Activated CD8-positive, alpha-beta T cell treated with anti-CD3 and anti-CD28 coated beads, Interleukin-2, amount 10 ng/mL, durations not matched to agents 7 days and 5 days (primary cell): Measurements from ENCODE around the gene SP140. TPM values are rescaled to one million over a fixed set of nuclear protein-coding genes. Genes with fewer than 3 reads are reported as not detected.
A peak's percentile ranks its signal among the peaks of the same experiment; 100 is the strongest.
"Not testable (repeated sequence)": the region's sequence is repeated elsewhere in the genome, so short reads cannot be mapped to it uniquely, and the experiment has no call there.

Experiments used
- ATAC-seq: fragments of 150-1000 bp; cut with Tn5 transposase; one replicate; pipeline ENCODE4 v1.10.0; 2021; ENCODE audit warnings: moderate library complexity
- CTCF ChIA-PET: fragments of 350-600 bp; sonication (Branson Sonifier 250); formaldehyde crosslinking; loops from one replicate; lab custom pipeline; 2021; ENCODE audit warnings: antibody characterized with exemption; lab: Charles Lee
- POLR2A ChIA-PET: fragments of 350-600 bp; sonication (Branson Sonifier 250); formaldehyde crosslinking; loops from one replicate; lab custom pipeline; 2021; ENCODE audit warnings: antibody characterized with exemption; lab: Charles Lee
- DNase-seq: peaks from one replicate; pipeline ENCODE4 v3.0.0-alpha.2; 2020
- H3K27ac Mint-ChIP-seq: one replicate; pipeline ENCODE4 v1.8.0; 2021; ENCODE audit warnings: mild to moderate bottlenecking, mixed read lengths
- H3K27me3 Mint-ChIP-seq: one replicate; pipeline ENCODE4 v1.8.0; 2021; ENCODE audit warnings: low read depth, mixed read lengths
- H3K36me3 Mint-ChIP-seq: one replicate; pipeline ENCODE4 v1.8.0; 2021; ENCODE audit warnings: low read depth, mixed read lengths
- H3K4me1 Mint-ChIP-seq: one replicate; pipeline ENCODE4 v1.8.0; 2021; ENCODE audit warnings: low read depth, mixed read lengths
- H3K4me3 Mint-ChIP-seq: one replicate; pipeline ENCODE4 v1.8.0; 2021; ENCODE audit warnings: mild to moderate bottlenecking, mixed read lengths
- H3K9me3 Mint-ChIP-seq: one replicate; pipeline ENCODE4 v1.8.0; 2022; ENCODE audit warnings: mixed read lengths; ENCODE audit not compliant: insufficient read depth
- total RNA-seq, 2 experiments: library from RNA; stranded (reverse); gene quantifications; one replicate each; pipeline ENCODE4 v1.2.3, GENCODE V29; 2021

The SP140 gene
- total RNA-seq, 2 experiments from 2014 or later, result 57.5 to 58.3 TPM

DNA sequence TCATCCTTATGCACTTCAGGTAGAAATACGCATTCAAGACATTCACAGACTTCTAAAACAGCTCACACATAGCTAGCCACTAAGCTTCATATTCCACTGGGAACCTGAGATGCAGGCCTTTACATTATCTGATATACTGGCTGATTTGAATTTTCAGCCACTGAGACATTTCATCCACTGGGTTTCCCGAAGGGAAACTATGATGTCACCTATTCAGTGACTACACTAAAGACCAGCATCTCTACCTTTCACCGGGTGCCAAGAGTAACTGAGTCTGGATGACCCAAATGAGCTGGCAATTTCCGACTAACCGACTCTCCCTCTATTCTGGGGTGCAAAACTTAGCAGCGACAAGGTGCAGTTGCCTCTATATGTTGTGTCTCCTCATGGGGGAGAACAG, 69.7 kb downstream of the SP140 start:
- Mint-ChIP-seq H3K36me3 (peaks cover 87% of the 10 kb centered on the region), H3K4me3 (no peak overlapping the region), H3K9me3 (peaks cover 5% of the 10 kb centered on the region), H3K27ac (no peak overlapping the region), H3K27me3 (no peaks in the 10 kb centered on the region), H3K4me1 (peaks cover 13% of the 10 kb centered on the region)
- ChIA-PET POLR2A (no interaction called here), CTCF (interaction anchor here (0.6 kb wide), 1 partner anchor 495 kb away, joined by 3 read pairs; no protein-coding TSS in a partner anchor)
- DNase-seq, result no peak
- ATAC-seq, result no peak

DNA sequence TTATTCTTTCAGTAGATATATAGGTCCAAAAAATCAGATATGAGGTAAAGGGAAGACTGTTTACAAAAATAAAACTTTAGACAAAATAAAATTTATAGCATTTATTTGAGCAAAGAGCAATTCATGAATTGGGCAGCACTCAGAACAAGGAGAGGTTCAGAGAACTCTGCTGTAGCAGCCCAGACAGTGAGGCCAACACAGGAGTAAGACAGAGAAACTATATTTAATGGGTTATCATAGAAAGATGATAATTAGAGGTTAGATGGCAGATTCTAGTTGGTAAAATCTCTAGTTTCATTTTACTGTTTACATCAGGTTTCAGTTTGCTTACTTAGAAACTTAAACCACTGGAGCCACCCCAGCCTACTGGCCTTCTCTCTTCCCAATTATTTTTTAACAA, 71.4 kb downstream of the SP140 start:
- Mint-ChIP-seq H3K4me3 (no peak overlapping the region), H3K27ac (no peak overlapping the region), H3K4me1 (peaks cover 13% of the 10 kb centered on the region), H3K9me3 (peaks cover 15% of the 10 kb centered on the region), H3K27me3 (no peaks in the 10 kb centered on the region), H3K36me3 (peaks cover 90% of the 10 kb centered on the region)
- ATAC-seq (no peak), DNase-seq (no peak)
- CTCF ChIA-PET, result interaction anchor here (1.5 kb wide), 1 partner anchor 91 kb away, joined by 3 read pairs; no protein-coding TSS in a partner anchor
- POLR2A ChIA-PET, result no interaction called here

DNA sequence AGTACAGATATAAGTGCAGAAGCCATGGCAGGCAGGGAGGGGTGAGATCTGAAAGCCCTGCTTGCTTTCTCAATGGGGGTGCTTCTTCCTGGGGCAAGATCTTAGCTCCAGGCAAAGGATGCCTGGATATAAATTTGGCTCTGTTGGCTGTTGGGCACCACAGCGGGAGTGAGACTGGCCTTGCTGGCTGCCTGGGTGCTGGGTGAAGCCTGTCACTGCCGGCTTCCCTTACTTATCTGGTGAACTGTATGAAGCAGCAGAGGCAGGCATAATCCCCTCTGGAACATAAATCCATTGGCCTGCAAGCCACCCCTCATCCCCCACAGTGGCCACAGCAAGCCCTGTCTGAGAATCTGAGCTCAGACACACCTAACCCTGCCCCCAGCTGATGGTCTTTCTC, 74.1 kb downstream of the SP140 start:
- ChIA-PET CTCF (no interaction called here), POLR2A (interaction anchor here (0.6 kb wide), 1 partner anchor 147 kb away, joined by 3 read pairs; no protein-coding TSS in a partner anchor)
- ATAC-seq, result no peak
- no peak overlapping the region for H3K4me3 Mint-ChIP-seq
- H3K27ac Mint-ChIP-seq, result no peak overlapping the region
- H3K9me3 Mint-ChIP-seq, result peaks cover 31% of the 10 kb centered on the region
- H3K27me3 Mint-ChIP-seq, result no peaks in the 10 kb centered on the region
- no peak for DNase-seq
- peaks cover 92% of the 10 kb centered on the region for H3K36me3 Mint-ChIP-seq
- peaks cover 13% of the 10 kb centered on the region for H3K4me1 Mint-ChIP-seq

DNA sequence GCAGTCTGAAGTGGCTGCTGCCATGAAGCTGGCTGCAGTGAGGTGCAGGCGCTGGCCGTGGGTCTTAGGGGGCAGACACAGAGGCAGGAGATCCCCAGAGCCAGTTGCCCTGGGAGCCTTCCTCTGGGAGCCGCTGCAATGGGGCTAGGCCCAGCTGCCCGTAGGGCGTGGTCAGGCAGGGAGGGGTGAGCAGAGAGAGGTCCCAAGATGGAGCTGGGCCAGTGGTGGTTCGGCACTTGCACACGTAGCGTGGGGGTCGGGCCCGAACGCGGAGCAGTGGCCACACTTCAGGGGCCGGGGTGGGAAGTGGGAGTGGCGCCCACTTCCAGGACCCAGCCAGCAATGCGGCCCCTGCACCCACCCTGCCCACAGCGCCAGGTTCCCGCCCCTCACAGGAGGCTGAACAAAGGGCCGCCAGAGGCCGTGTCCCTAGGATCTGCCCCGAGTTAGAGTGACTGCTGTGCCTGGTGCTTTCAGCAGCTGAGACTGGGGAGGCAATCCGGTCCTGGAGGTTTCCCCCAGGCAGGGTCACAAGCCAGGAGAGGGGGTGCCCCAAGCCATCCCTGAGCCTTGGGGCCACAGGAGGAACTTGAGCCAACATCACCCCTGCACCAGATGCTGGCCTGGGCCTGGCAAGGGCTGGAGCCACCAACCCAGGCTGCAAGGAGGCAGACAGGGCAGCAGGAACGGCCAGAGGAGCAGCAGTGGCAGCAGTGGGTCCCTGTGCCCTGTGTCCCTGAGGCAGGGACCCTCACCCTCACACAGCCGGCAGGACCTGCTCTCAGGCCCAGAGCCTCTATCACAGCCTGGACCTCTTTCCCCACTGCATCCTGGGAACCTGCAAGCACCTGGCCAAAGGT, 80.1 kb downstream of the SP140 start:
- ChIA-PET CTCF (no interaction called here), POLR2A (interaction anchor here (1.1 kb wide), 1 partner anchor 21 kb away, joined by 3 read pairs; no protein-coding TSS in a partner anchor)
- peaks cover 27% of the 10 kb centered on the region for H3K9me3 Mint-ChIP-seq
- H3K4me3 Mint-ChIP-seq, result no peak overlapping the region
- peaks cover 57% of the 10 kb centered on the region for H3K36me3 Mint-ChIP-seq
- ATAC-seq, result no peak
- no peak overlapping the region for H3K27ac Mint-ChIP-seq
- no peak for DNase-seq
- H3K4me1 Mint-ChIP-seq, result peaks cover 3% of the 10 kb centered on the region
- H3K27me3 Mint-ChIP-seq, result no peaks in the 10 kb centered on the region

DNA sequence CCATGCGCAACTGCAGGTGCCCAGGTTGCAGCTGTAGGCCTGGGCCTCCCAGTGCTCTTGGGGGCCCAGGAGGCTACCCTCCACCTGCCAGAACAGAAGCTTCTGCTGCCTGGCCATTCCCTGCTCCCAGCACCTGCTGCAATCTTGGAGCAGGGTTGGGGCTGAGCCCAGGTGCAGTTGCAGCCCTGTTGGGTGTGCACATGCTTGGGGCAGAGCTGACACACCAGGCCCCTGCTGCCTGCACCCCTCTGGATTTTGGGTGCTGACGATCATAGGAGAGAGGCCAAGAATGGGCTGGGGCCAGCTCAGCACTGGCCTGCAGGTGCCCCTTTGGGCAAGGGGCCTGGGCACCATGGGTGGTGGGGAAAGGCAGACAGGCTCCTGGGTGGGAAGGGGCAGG, 80.9 kb downstream of the SP140 start:
- no peak overlapping the region for H3K27ac Mint-ChIP-seq
- CTCF ChIA-PET, result no interaction called here
- ATAC-seq (no peak), DNase-seq (no peak)
- peaks cover 20% of the 10 kb centered on the region for H3K9me3 Mint-ChIP-seq
- peaks cover 4% of the 10 kb centered on the region for H3K4me1 Mint-ChIP-seq
- POLR2A ChIA-PET, result interaction anchor here (1.1 kb wide), 1 partner anchor 20 kb away, joined by 3 read pairs; no protein-coding TSS in a partner anchor
- no peaks in the 10 kb centered on the region for H3K27me3 Mint-ChIP-seq
- peaks cover 50% of the 10 kb centered on the region for H3K36me3 Mint-ChIP-seq
- no peak overlapping the region for H3K4me3 Mint-ChIP-seq

DNA sequence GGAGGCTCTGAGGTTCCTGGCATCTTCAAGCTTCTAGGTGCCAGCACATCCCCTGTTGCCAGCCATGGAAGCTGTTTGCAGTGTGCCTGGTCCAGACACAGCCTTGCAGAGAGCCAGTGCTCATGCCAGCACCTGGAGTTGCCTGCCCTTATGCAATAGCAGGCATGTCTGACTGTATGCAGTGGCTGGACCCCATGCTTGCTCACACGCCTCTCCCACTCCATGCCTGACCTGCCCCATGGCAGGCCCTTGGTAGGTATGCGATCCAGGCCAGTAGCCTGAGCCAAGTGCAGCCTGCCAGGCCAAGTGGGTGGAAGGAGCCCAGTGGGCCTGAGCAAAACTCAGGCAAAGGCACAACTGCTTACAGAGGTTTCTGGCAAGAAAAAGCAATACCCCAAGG, 81.9 kb downstream of the SP140 start:
- Mint-ChIP-seq H3K36me3 (peaks cover 49% of the 10 kb centered on the region), H3K27ac (no peak overlapping the region), H3K27me3 (no peaks in the 10 kb centered on the region), H3K4me3 (no peak overlapping the region), H3K9me3 (peaks cover 18% of the 10 kb centered on the region), H3K4me1 (peaks cover 6% of the 10 kb centered on the region)
- ATAC-seq (no peak), DNase-seq (no peak)
- POLR2A ChIA-PET, result no interaction called here
- CTCF ChIA-PET, result no interaction called here

DNA sequence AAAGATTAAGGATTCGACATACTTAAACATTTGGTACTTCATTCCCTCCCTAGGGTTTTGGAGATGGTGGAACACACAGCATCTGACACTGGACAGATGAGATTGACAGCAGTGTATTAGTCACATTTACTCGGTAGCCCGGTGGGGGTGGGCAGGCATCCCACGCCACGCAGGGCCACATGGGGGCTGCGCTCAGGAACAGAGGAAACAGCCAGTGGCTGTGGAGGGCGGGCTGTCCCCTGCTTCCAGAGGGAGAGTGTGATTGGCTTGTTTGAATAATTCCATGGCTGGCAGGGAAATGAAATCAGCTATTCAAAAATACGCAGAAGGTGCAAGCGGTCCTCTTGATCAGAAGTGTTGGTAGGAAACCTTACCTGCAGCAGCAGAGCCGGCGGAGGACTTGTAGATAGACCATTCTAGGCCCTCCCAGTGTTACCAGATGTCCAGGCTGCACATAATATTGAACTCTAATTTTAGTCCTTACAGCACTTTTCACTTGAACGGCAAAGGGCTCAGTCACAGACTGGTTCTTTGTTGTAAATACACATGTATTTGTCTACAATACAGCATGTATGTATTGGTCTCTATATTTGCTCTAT, 83.0 kb downstream of the SP140 start:
- CTCF ChIA-PET, result no interaction called here

DNA sequence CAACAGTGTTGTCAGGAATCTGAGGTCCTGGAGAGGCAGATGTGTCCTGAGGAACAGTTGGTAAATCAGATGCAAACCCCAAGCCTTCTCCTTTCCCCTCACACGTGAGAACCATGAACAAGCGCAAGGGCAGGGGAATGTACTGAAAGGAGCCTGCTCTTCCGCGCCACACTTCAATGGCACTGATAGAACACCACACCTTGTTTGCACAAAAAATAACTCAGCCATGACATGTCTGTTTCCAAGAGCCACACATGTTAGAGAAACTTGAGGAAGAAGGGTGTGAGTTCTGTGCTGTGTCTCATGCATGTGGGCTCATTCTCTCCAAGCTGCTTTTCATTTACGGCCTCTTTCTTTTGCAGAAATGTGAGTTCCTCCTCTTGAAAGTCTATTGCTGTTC, 85.3 kb downstream of the SP140 start:
- H3K27me3 Mint-ChIP-seq, H3K4me1 Mint-ChIP-seq, CTCF ChIA-PET, POLR2A ChIA-PET, H3K27ac Mint-ChIP-seq, H3K9me3 Mint-ChIP-seq, ATAC-seq, DNase-seq, H3K4me3 Mint-ChIP-seq: not testable (repeated sequence)
- H3K36me3 Mint-ChIP-seq, result peaks cover 51% of the 10 kb centered on the region

More for the DNA sequence above, 83.0 kb downstream of the SP140 start:
- ATAC-seq (no peak), DNase-seq (no peak)
- peaks cover 6% of the 10 kb centered on the region for H3K4me1 Mint-ChIP-seq
- H3K4me3 Mint-ChIP-seq, result no peak overlapping the region
- H3K27me3 Mint-ChIP-seq, result no peaks in the 10 kb centered on the region
- H3K27ac Mint-ChIP-seq, result no peak overlapping the region
- H3K9me3 Mint-ChIP-seq, result peaks cover 10% of the 10 kb centered on the region
- POLR2A ChIA-PET, result interaction anchor here (0.6 kb wide), 1 partner anchor 1477 kb away, joined by 3 read pairs; no protein-coding TSS in a partner anchor
- H3K36me3 Mint-ChIP-seq, result peaks cover 49% of the 10 kb centered on the region

DNA sequence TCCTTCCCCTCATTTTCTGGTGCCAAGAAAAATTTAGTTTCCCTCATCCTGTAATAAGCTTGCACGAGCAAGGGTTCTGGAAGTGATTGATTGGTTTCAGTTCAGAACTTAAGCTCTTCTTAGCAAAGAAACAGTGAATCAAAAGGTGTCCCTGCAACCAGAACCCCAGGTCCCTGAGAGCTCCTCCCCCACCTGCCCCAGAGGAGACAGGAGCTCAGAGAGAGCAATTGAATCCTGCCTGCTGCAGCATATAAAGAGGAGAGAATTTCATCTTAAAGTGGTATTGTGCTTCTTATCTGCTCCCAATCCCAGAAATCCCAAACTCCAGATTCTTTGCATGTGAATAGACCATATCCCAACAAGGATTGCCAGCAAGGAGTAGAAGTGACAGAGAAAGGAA, 86.1 kb downstream of the SP140 start:
- peaks cover 54% of the 10 kb centered on the region for H3K36me3 Mint-ChIP-seq
- H3K27me3 Mint-ChIP-seq, POLR2A ChIA-PET: not testable (repeated sequence)

DNA sequence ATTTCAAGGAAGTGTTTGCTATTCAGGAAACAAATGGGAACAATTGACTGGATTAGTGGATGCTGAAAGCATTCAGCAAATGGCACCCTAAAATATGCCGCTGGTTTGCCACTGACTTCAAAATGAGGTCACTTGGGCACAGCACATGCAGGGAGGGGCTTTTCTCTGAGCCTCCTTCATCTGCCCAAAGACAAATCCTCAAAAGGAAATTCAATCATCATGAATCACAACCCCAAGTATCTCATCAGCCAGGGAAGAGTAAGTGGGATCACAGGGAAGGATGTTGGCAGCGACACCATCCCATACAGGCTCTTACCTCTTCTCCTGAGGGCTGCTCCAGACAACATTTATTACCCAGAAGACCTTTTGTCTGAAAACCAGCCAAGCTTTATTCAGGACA, 87.1 kb downstream of the SP140 start:
- H3K27ac Mint-ChIP-seq, result no peak overlapping the region
- no peaks in the 10 kb centered on the region for H3K9me3 Mint-ChIP-seq
- no peak overlapping the region for H3K4me3 Mint-ChIP-seq
- POLR2A ChIA-PET, result interaction anchor here (0.9 kb wide), 1 partner anchor 14 kb away, joined by 4 read pairs; the partner anchor contains the start of gene SP140L
- CTCF ChIA-PET, result no interaction called here
- H3K36me3 Mint-ChIP-seq, result peaks cover 50% of the 10 kb centered on the region
- no peak for ATAC-seq
- H3K4me1 Mint-ChIP-seq, result peaks cover 12% of the 10 kb centered on the region
- H3K27me3 Mint-ChIP-seq, result no peaks in the 10 kb centered on the region
- no peak for DNase-seq

More for the DNA sequence above, 86.1 kb downstream of the SP140 start:
- DNase-seq, CTCF ChIA-PET, H3K9me3 Mint-ChIP-seq, ATAC-seq, H3K4me1 Mint-ChIP-seq, H3K27ac Mint-ChIP-seq, H3K4me3 Mint-ChIP-seq: not testable (repeated sequence)

DNA sequence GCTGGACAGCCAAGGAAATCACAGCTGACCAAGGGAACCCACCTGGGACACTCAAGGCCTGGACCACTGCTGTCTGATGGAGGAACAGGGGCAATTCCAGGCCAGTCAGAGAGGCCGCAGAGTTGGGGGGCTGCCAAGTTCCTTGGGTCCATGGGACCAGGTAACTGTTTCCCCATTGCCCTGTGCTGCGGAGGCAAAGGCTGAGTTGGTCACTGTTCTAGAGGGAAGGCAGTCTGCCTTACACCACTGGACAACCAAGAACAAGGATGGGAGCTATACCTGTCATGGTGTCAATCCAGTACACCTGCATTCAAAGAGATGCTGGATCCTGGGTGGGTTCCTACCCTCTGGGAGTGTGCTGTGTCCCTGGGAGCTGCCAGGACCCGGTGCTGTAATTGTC, 91.8 kb downstream of the SP140 start:
- POLR2A ChIA-PET, result interaction anchor here (2.1 to 3.8 kb wide), 3 partner anchors 10 to 98 kb away, joined by 8 to 30 read pairs (median 16); partner anchors contain the start of genes SP110 and SP140L
- H3K27ac Mint-ChIP-seq, result peak overlapping the region; percentile 91
- CTCF ChIA-PET, result interaction anchor here (1.6 to 1.8 kb wide), 2 partner anchors 55 to 309 kb away, joined by 4 to 5 read pairs; no protein-coding TSS in a partner anchor

More for the DNA sequence above, 91.8 kb downstream of the SP140 start:
- peaks cover 3% of the 10 kb centered on the region for H3K9me3 Mint-ChIP-seq
- no peak overlapping the region for H3K4me3 Mint-ChIP-seq
- no peak for DNase-seq
- ATAC-seq, result no peak
- peaks cover 70% of the 10 kb centered on the region for H3K36me3 Mint-ChIP-seq
- peaks cover 53% of the 10 kb centered on the region for H3K4me1 Mint-ChIP-seq
- no peaks in the 10 kb centered on the region for H3K27me3 Mint-ChIP-seq
